GM12873 (cell line): ENCODE results near the gene GLT6D1.

Source experiments
- TF ChIP-seq, protein P1 (sequence below): IDR thresholded peaks from 2 replicates; pipeline ENCODE4 v1.5.1; 2012; ENCODE audit warnings: low read depth, mild to moderate bottlenecking, moderate library complexity, low read length, control low read depth; ENCODE audit not compliant: insufficient read depth; ENCODE audit errors: missing control alignments

Gene GLT6D1

DNA sequence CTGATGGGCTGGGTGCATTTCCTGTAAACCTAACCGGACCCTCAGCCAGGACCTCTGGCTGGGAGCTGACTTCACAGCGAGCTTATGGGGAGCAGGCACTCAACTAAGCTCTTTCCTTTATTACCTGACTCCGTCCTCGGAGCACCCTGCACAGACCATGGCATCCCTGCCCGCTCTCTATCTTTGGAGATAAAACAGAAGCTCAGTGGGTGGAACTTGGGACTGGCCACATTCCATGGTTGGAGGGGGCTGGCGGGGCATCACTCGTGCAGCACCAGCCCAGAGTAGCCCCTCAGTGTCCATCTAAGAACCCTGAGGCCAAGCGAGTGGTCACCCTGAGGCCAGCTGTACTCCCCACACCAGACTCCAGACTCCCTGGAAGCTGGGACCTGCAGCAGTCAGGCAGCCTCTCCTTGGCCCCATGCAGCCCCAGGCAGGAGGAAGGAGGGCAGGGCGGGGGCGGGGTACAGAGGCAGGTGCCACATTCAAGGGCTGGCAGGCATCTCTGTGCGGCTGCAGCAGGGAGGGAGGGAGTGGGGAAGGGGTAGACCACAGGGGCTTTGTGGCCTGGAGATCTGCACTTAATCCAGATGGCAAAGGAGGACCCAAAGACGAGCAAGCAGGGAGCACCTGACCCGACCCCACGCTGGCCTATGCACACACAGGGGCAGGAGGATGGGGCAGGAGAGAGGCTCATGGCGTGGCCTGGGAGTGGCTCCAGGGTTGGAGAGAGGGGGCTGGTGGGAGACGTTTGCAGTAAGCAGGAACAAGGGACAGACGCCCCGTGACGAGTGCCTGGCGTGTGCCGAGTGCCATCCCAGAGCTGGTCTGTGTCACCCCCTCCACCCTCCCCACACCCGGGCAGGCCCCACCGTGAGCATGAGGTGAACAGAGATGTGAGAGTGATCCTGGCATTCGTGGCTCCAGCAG, 26.1 kb downstream of the GLT6D1 start:
- TF ChIP-seq, protein P1, sequence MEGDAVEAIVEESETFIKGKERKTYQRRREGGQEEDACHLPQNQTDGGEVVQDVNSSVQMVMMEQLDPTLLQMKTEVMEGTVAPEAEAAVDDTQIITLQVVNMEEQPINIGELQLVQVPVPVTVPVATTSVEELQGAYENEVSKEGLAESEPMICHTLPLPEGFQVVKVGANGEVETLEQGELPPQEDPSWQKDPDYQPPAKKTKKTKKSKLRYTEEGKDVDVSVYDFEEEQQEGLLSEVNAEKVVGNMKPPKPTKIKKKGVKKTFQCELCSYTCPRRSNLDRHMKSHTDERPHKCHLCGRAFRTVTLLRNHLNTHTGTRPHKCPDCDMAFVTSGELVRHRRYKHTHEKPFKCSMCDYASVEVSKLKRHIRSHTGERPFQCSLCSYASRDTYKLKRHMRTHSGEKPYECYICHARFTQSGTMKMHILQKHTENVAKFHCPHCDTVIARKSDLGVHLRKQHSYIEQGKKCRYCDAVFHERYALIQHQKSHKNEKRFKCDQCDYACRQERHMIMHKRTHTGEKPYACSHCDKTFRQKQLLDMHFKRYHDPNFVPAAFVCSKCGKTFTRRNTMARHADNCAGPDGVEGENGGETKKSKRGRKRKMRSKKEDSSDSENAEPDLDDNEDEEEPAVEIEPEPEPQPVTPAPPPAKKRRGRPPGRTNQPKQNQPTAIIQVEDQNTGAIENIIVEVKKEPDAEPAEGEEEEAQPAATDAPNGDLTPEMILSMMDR, result no peak

DNA sequence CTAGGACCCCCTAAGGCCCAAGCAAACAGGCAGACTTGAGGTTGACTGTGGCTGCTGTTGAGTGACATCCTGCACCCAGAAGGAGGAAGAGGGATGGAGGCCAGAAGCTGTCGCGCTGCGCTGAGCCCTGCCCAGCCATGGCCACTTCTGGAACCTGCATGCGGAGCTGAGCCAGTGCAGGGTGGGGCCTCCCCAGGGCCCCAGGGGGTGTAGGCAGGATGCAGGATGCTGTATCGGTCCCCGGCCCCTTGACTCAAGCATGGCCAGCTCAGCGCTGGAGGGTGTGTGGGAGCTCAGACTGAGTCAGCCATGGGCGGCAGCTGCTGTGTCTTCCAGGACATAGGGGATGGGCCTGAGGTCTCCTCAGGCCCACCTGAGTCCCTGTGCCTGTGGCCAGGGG, 26.9 kb downstream of the GLT6D1 start:
- TF ChIP-seq, protein P1, result no peak

DNA sequence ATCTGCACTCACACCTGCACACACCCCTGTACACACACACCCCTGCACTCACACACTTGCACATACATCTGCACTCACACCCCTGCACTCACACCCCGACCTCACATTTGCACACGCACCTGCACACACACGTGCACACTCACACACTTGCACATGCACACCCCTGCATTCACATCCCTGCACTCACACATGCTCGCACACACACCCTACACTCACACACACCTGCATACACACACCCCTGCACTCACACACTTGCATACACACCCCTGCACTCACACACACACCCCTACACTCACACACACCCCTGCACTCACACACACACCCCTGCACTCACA, 27.5 kb downstream of the GLT6D1 start:
- TF ChIP-seq, protein P1, result no peak

DNA sequence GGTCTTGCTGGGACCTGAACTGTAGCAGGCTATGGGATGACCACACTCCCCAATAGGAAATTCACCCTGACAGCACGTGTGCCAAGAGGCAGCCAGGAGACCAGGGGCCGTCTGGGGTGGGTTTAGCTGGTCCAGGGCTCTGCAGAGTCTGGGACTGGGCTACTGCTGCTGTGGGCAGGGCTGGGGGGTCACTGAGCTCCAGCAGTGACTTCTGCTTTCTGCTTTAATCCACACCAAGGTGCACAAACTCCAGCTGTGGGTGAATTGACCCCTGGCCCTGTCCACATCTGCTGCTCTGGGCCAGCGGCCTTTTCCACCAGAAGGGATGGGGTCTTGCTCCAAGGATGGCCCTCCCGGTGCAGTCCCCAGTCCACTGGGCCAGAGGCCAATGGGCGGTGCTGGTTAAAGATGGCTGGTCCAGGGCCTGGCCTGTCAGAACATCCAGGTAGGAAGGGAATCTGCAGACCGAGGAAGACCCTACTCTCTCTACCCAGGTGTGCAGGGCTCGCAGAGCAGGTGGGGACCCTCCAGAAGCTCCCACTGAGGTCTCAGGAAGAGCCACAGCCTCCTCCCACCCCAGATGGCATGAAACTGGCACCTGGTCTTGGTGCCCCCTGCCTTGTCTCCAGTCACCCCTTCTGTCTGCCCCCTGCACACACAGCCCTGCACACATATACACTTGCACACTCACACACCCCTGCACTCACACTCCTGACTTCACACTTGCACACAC, 28.0 kb downstream of the GLT6D1 start:
- TF ChIP-seq, protein P1, result no peak

DNA sequence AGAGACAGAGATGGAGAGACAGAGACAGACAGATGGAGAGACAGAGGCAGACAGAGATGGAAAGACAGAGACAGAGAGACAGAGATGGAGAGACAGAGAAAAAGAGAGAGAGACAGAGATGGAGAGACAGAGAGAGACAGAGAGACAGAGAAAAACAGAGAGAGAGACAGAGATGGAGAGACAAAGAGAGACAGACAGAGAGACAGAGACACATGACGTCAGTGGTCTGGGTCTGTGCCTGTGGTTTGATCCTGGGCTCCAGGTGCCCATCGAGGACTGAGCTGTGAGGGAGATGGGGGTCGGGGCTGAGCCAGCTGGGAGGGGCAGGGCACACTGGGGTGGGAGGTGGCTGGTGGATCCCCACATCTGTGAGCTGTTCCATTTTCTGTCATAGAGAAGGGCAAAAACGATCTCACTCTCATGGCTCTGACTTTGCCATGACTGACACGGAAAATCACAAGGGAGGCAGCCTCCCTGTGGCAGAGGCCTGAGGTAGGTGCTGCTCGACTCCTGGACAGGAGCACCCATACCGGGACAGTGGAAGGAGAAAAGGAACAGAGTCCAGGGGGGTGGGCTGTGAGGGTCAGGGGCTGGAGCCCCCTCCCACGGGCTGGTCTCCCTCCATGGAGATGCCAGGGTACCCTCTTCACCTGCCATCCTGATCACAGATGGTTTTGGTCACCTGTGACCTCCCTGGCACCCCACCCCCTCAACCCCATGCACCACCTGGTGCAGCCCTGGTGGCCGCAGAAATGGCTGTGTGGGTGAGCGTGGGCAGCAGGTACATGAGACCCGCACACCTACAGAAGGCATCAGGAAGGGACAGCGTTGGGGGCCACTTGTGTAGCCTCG, 28.8 kb downstream of the GLT6D1 start:
- TF ChIP-seq, protein P1, result no peak

DNA sequence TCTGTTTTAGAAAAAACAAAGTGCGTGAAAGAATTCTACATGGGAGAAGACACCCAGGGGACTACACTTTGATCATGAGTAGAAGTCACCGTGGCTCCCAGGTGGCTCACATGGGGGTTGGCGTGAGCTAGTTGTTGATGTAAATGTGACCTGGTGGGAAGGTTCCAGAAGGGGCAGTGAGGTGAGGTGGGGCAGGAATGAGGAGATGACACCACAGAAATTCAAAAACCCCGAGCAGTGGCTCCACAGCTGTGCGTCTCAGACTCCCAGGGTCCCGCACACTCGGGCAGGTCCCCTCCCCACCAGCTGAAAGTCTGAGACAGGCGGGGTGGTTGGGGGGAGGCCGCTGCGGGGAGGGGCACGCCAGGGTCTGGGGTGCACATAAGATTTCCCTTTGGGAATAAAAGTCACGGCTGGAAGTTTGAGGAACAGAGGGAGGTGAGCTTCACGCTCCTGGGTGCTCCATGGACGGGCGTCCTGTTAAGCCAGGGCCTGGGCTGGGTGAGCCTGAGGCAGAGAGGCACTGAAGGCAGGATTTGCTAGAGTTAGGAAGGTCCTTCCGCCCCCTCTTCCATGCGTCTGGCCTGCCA, 29.9 kb downstream of the GLT6D1 start:
- TF ChIP-seq, protein P1, result no peak
